GM12891 (cell line): ENCODE results near the gene MRPL43.

Source experiments
- DNase-seq: peaks from one replicate; pipeline ENCODE4 v3.0.0; 2011; ENCODE audit warnings: low spot score; ENCODE audit not compliant: insufficient read length
- FAIRE-seq: peaks from 2 replicates; lab custom pipeline; 2011; peaks lifted over from hg19 to GRCh38; lab: Jason Lieb, UNC
- PAX5 ChIP-seq: IDR thresholded peaks from 2 replicates; pipeline ENCODE4 v1.6.1; 2011; ENCODE audit warnings: low read length, moderate library complexity, mild to moderate bottlenecking; ENCODE audit not compliant: insufficient read depth, severe bottlenecking
- POLR2A ChIP-seq: IDR thresholded peaks from 2 replicates; pipeline ENCODE4 v1.6.1; 2011; ENCODE audit warnings: low read depth, low read length, control low read depth
- POLR2AphosphoS5 ChIP-seq: IDR thresholded peaks from 2 replicates; pipeline ENCODE4 v1.6.1; 2011; ENCODE audit warnings: low read depth, low read length, control low read depth
- POU2F2 ChIP-seq: IDR thresholded peaks from 2 replicates; pipeline ENCODE4 v1.6.1; 2011; ENCODE audit warnings: low read depth, mild to moderate bottlenecking, control low read depth, low read length, moderate library complexity
- SPI1 ChIP-seq: IDR thresholded peaks from 2 replicates; pipeline ENCODE4 v1.6.1; 2011; ENCODE audit warnings: low read depth, low read length, control low read depth
- TAF1 ChIP-seq: IDR thresholded peaks from 2 replicates; pipeline ENCODE4 v1.6.1; 2011; ENCODE audit warnings: low read depth, low read length, control low read depth

The MRPL43 gene

GRCh38 chr10:100996678-100997359 lies 9.5 kb upstream of the MRPL43 start:
- FAIRE-seq (peak; percentile 54), DNase-seq (no peak)
- TF ChIP-seq TAF1: peak; percentile 11; the same call in 1 of the 2 replicates
- no peak for TF ChIP-seq PAX5
- TF ChIP-seq POLR2AphosphoS5: no peak
- TF ChIP-seq SPI1: no peak

- TF ChIP-seq TAF1: no peak
- DNase-seq (no peak), FAIRE-seq (no peak)
These were observed 7.9 kb upstream of the MRPL43 start for GRCh38 chr10:100995181-100995580.

GRCh38 chr10:100993986-100994708 lies 6.8 kb upstream of the MRPL43 start:
- no peak for DNase-seq
- no peak for FAIRE-seq
- TF ChIP-seq PAX5: no peak
- no peak for TF ChIP-seq POU2F2
- no peak for TF ChIP-seq POLR2A
- no peak for TF ChIP-seq POLR2AphosphoS5
- no peak for TF ChIP-seq SPI1
- TF ChIP-seq TAF1: no peak

GRCh38 chr10:100989088-100989487 lies 1.8 kb upstream of the MRPL43 start:
- TF ChIP-seq POLR2AphosphoS5 (no peak), PAX5 (no peak), POU2F2 (no peak), TAF1 (no peak), POLR2A (no peak), SPI1 (no peak)
- FAIRE-seq (no peak), DNase-seq (no peak)

GRCh38 chr10:100988166-100988565 lies 869 bp upstream of the MRPL43 start:
- no peak for TF ChIP-seq POLR2A
- TF ChIP-seq POU2F2: no peak
- no peak for TF ChIP-seq SPI1
- no peak for TF ChIP-seq PAX5
- TF ChIP-seq TAF1: no peak
- no peak for TF ChIP-seq POLR2AphosphoS5
- FAIRE-seq (no peak), DNase-seq (no peak)

GRCh38 chr10:100987685-100988049 lies 370 bp upstream of the MRPL43 start:
- FAIRE-seq (no peak), DNase-seq (no peak)
- TF ChIP-seq POLR2A (no peak), POU2F2 (no peak), SPI1 (no peak), TAF1 (no peak), PAX5 (no peak), POLR2AphosphoS5 (no peak)

- FAIRE-seq (no peak), DNase-seq (no peak)
- TF ChIP-seq PAX5 (no peak), POLR2A (no peak), SPI1 (no peak), TAF1 (no peak), POU2F2 (no peak), POLR2AphosphoS5 (no peak)
These were observed 710 bp downstream of the MRPL43 start for GRCh38 chr10:100986623-100986951.

GRCh38 chr10:100985336-100985735 lies 2.0 kb downstream of the MRPL43 start:
- FAIRE-seq (no peak), DNase-seq (no peak)
- no peak for TF ChIP-seq PAX5
- TF ChIP-seq POU2F2: no peak
- no peak for TF ChIP-seq SPI1
- no peak for TF ChIP-seq POLR2AphosphoS5
- no peak for TF ChIP-seq POLR2A
- TF ChIP-seq TAF1: no peak

- no peak for DNase-seq
- TF ChIP-seq POU2F2: no peak
- TF ChIP-seq POLR2AphosphoS5: no peak
- no peak for TF ChIP-seq POLR2A
- no peak for FAIRE-seq
These were observed 2.6 kb downstream of the MRPL43 start for GRCh38 chr10:100984672-100985177.
